ENCODE data around the gene RAB3C. TPM values are rescaled to one million over a fixed set of nuclear protein-coding genes. Genes with fewer than 3 reads are reported as not detected.

Gene RAB3C
- total RNA-seq, 1 experiment from 2014 or later, result 13.3 TPM

- TF ChIP-seq STAT6 (CRISPR knock-in tag; conservative IDR thresholded peaks at IDR 0.05; ENCODE audit: low read depth) (no peak), CREM (CRISPR knock-in tag; IDR thresholded peaks at IDR 0.05) (no peak)
- Mint-ChIP-seq H3K27me3 (ENCODE audit: low read depth) (no peaks in the 10 kb centered on the region), H3K4me3 (no peak overlapping the region), H3K27ac (no peak overlapping the region), H3K4me1 (peaks cover 4% of the 10 kb centered on the region), H3K36me3 (no peaks in the 10 kb centered on the region), H3K9me3 (peaks cover 12% of the 10 kb centered on the region)
- ATAC-seq, result no peak
- DNase-seq (ENCODE audit: low spot score), result no peak
- POLR2A ChIA-PET, result no interaction called here
- CTCF ChIA-PET, result interaction anchor here (0.7 to 1.6 kb wide), 3 partner anchors 42 to 348 kb away, joined by 3 to 4 read pairs (median 3); no protein-coding TSS in a partner anchor
These were observed 261.5 kb downstream of the RAB3C start for GRCh38 chr5:58844395-58844794.

GRCh38 chr5:58847041-58847440 is 264.2 kb downstream of the RAB3C start:
- DNase-seq (ENCODE audit: low spot score) (no peak), ATAC-seq (no peak)
- no peaks in the 10 kb centered on the region for H3K27me3 Mint-ChIP-seq (ENCODE audit: low read depth)
- H3K4me1 Mint-ChIP-seq, result peaks cover 9% of the 10 kb centered on the region
- no peak overlapping the region for H3K4me3 Mint-ChIP-seq
- no peaks in the 10 kb centered on the region for H3K36me3 Mint-ChIP-seq
- ChIA-PET CTCF (interaction anchor here (1.0 to 1.2 kb wide), 4 partner anchors 26 to 351 kb away, joined by 3 read pairs; no protein-coding TSS in a partner anchor), POLR2A (no interaction called here)
- H3K27ac Mint-ChIP-seq, result no peak overlapping the region
- TF ChIP-seq ZNF219 (CRISPR knock-in tag; IDR thresholded peaks at IDR 0.05; ENCODE audit: borderline replicate concordance) (no peak), JAZF1 (CRISPR knock-in tag; IDR thresholded peaks at IDR 0.05) (no peak), FOXJ3 (CRISPR knock-in tag; IDR thresholded peaks at IDR 0.05; ENCODE audit: borderline replicate concordance) (no peak), ZNF425 (CRISPR knock-in tag; conservative IDR thresholded peaks at IDR 0.05) (no peak), KAT7 (CRISPR knock-in tag; IDR thresholded peaks at IDR 0.05; ENCODE audit: borderline replicate concordance) (no peak), CREM (CRISPR knock-in tag; IDR thresholded peaks at IDR 0.05) (no peak), GABPB1 (CRISPR knock-in tag; IDR thresholded peaks at IDR 0.05) (no peak), GRHL2 (CRISPR knock-in tag; IDR thresholded peaks at IDR 0.05; ENCODE audit: insufficient replicate concordance, severe bottlenecking) (no peak), TCF7 (CRISPR knock-in tag; IDR thresholded peaks at IDR 0.05; ENCODE audit: low read depth) (no peak), E2F4 (CRISPR knock-in tag; IDR thresholded peaks at IDR 0.05; ENCODE audit: borderline replicate concordance, low read depth) (no peak), CTCF (IDR thresholded peaks at IDR 0.05) (no peak), HMGA2 (CRISPR knock-in tag; IDR thresholded peaks at IDR 0.05) (no peak), ZNF423 (CRISPR knock-in tag; IDR thresholded peaks at IDR 0.05) (no peak), SP1 (CRISPR knock-in tag; conservative IDR thresholded peaks at IDR 0.05) (no peak), E2F5 (CRISPR knock-in tag; IDR thresholded peaks at IDR 0.05) (no peak), ETV6 (CRISPR knock-in tag; IDR thresholded peaks at IDR 0.05) (no peak), ZBTB21 (CRISPR knock-in tag; IDR thresholded peaks at IDR 0.05; ENCODE audit: borderline replicate concordance) (no peak)
- H3K9me3 Mint-ChIP-seq, result no peaks in the 10 kb centered on the region
